Stimulated activated CD8-positive, alpha-beta memory T cell treated with anti-CD3 and anti-CD28 coated beads, Interleukin-4, amount 100 ng/mL, for 48 hours (primary cell): ENCODE data around the gene PDLIM4.

ENCODE experiments used
- DNase-seq: peaks from one replicate; pipeline ENCODE4 v3.0.0-alpha.2; 2020

The PDLIM4 gene

DNA sequence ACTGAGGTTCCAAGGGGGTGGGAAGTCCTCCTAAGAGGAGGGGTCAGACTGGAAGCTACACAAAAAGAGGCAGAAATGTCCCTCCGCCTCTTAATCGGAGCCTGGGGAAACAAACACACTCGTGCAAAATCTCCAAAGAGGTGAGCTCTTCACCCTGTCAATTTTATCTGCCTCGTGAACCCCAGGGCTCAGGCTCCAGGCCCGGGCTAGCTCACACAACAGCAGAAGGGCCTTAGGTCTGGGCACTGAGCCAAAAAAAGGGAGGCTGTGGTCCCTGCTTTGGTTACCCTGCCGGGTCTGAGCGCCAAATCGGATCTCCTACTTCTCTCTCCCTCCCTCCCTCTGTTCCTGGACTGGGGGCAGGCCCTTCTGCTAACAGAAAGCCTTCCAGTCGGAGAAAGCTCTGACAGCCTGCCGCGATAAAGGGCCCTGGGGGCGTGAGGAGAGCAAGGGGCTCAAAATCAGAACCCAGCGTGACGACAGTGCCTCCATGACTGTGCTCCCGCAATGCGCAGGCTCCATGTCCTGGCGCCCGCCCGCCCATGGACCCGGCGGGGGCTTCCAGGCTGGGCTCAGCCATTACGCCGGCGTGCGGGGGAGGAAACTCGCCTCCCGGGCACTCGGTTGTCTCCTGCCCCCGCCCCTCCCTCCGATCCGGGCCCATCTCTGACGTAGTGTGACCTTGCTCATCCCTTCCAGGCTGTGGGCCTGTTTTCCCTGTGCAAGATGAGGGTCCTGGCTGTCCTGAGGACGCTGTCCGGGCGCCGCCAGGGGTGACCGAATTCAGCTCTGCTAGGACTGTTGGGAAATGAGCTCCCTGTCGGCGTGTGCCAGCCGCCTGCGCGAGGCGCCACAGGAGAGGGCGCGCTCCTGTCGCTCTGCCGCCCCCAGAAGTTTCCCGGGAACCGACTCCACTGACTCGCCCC is 35.8 kb downstream of the PDLIM4 start:
- peak; percentile 89 for DNase-seq

GRCh38 chr5:132293992-132294727 is 36.7 kb downstream of the PDLIM4 start, which contains the start of gene SLC22A4:
TSS of gene SLC22A4 (plus strand) at chr5:132294394. CDS start at chr5:132294617, 223 bp downstream.
- DNase-seq = peak; percentile 92

- DNase-seq = peak; percentile 86
These were observed 37.4 kb downstream of the PDLIM4 start for GRCh38 chr5:132294728-132295504.

GRCh38 chr5:132295505-132296411 is 38.3 kb downstream of the PDLIM4 start:
- no peak for DNase-seq

- DNase-seq = no peak
These were observed 39.0 kb downstream of the PDLIM4 start for GRCh38 chr5:132296412-132297016.

DNA sequence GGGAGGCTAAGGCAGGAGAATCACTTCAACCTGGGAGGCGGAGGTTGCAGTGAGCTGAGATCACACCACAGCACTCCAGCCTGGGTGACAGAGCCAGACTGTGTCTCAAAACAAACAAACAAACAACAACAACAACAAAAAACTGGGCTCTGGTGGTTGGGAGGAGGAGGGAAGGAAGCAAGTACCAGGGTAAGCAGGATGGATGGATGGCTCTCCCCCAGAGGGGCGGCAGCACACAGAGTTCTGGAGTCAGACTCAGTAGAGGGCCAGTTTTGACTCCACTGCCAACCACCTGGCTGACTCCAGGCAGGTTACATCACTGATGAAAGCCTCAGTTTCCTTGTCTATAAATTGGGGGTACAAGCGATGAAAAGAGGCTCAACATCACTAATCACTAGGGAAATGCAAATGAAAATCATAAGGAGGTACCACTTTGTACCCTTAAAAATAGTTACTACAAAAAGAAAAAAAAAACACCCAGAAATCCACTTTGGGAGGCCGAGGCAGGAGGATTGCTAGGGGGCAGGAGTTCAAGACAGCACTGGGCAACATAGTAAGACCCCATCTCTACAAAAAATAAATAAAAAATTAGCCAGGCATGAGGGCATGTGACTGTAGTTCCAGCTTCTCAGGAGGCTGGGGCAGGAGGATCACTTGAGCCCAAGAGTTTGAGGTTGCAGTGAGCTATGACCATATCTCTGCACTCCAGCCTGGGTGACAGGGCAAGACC is 39.9 kb downstream of the PDLIM4 start:
- no peak for DNase-seq

DNA sequence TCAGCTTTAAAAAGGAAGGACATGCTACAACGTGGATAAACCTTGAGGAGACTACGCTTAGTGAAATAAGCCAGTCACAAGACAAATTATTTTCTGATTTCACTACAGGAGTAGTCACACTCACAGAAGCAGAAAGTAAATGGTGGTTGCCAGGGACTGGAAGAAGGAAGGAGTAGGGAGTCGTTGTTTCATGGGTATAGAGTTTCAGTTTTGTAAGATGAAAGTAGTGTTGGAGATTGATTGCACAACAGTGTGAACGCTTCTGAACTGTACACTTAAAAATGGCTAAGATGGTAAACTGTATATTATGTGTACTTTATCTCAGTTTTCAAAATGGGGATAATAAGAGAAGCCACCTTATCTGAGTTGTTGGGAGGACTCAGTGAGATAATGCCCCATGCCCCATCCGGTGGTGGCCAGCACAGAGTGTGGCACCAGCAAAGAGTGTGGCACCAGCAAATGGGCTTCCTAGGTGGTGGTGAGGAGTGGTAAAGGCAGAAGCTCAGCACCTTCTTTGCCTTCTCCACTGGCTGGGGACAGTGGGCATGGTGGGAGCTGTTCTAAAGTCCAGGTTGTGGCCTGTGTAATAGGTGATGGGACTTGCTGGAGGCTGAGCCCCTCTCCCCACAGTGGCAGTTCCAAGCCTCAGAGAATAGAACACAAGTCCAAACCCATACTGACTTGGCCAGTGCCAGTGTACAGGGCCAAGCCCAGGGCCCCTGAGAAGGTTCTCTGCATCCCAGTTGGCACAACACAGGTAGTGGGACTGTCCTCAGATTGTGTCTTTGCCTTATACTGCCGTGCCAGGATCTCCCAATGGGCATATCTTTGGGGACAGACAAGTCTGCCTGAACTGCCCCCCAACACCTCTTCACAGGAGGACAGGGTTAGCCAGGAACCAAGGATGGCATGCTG is 41.1 kb downstream of the PDLIM4 start:
- DNase-seq = no peak

DNA sequence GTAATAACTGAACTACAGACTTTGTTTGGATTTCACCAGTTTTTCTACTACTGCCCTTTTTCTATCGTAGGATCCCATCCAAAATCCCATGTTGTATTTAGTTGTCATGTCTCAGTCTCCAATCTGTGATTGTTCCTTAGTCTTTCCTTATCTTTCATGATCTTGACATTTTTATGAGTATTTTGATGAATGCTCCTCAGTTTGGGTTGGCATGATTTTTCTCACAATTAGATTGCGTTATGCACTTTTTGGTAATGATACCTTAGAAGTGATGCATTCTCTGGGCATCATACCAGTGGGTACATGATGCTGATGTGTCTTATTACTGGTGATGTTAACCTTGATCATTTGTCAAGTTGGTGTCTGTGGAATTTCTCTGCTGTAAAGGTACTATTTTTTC is 42.4 kb downstream of the PDLIM4 start:
- DNase-seq = no peak

DNA sequence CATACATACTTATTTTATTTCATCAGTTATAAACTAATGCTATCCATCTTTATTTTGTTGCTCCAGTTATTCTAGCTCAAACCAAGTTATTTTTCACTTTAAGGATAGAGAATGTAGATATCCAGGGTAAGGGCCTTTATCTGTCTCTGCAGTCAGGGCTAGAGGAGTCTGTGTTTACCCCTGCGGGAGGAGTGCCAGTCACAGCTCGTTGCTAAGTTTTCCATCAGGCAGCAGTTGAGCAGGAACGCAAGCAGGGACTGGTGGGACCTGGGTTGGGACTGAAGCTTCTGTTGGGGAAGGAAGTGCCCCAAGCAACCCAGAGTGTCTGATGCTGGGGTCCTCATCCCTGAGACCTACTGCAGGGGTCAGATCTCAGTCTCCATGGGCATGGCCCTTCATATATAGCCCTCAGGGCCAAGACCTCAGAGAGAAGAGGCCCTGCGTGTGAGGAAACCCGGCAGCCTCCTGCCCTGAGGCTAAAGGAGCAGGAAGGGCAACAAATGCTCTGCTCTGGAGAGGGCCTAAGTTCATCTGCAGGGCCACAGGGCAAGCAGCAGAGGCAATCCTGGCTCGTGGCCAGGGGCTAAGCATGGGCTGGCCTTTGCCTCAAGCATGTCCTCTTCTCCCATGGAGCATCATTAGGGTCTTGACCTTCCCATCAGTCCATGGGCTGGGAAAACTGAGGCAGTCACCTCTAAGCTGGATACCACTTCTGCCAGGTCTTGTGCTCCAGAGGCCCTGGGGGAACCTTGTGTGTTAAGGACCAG is 43.3 kb downstream of the PDLIM4 start:
- no peak for DNase-seq

- no peak for DNase-seq
These were observed 44.1 kb downstream of the PDLIM4 start for GRCh38 chr5:132301344-132302271.

DNA sequence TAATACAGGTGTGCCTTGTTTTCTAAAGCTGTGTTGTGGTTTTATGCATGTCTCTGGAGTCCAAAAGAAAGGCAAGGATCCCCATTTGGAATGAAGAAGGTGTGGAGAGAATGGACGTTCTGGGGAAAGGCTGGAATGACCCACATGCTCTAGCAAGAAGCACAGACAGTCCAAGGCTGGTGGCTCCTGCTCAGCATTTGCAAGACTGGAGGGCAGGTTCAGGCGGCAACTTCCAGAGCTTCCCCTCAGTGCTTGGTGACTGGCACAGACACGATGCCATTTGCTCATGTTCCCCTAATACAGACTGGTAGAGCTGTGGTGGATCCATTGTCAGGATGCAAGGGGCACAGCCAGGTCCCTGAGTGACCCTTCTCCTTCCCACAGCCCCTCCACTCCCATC is 44.9 kb downstream of the PDLIM4 start:
- no peak for DNase-seq

DNA sequence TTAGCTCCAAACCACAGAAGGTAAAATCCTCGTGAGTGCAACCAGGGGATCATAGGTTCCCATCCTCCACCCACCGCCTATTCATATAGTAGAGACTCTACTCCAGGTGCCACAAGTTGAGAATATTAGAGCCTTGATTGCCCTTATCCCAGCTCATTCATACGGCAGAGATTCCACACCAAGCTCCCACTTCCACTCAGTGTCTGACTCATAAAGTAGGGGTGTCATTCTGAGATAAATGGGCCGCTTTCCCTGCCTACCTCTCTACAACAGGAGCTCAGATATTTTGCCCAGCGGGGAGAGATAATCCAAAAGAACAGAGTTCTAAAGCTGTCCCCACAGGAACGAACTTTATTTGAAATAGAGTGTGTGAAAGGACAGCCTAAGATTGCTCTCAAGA is 46.1 kb downstream of the PDLIM4 start:
- no peak for DNase-seq

DNA sequence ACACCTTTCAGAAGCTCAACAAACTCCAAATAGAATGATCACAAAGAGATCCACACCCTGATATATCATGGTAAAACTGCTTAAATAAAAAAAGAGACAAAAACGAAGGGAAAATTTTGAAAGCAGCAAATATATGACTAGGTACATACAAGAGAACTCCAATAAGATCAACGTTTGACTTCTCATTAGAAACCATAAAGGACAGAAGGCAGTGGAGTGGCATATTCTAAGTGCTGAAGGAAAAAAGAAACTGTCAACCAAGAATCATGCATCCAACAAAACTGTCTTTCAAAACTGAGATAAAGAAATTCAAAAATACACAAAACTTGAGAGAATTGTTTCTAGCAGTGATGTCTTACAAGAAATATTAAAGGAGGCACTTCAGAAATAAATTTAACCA is 47.9 kb downstream of the PDLIM4 start:
- no peak for DNase-seq

DNA sequence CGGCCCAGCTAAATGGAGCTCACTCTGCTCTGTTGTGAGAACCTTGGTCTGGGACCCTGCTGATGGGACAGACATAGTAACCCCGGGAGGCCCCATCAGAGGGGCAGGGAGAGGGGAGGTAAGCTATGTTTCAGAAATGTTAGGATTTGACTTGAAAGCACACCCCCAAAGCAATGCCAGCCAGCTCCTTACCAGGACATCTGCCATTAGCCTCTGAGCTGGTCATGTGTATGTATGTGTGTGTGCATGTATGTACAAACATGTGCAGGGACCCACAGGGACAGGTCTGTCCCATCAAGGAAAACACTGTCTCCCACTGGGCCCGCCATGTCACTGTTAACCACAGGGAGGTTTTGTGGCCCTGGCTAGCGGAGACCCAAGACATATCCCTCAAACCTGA is 51.2 kb downstream of the PDLIM4 start:
- DNase-seq = no peak

DNA sequence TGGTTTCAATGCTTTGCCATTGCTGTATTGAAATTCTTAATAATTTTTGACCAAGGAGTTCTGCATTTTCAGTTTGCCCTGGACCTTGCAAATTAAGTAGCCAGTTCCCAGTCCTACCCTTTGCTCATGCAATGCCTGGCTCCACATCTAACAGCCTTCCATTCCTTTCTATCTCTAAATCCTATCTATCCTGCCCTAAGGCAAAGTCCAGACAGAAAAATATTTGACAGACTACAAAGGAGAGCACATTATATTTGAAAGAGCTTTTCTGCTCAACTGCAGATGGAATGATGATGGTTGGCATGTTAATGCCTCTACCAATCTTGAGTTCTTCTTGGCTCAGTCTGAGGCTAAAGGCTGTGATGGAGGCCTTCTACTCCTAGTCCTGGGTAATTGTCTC is 52.2 kb downstream of the PDLIM4 start:
- DNase-seq = no peak

DNA sequence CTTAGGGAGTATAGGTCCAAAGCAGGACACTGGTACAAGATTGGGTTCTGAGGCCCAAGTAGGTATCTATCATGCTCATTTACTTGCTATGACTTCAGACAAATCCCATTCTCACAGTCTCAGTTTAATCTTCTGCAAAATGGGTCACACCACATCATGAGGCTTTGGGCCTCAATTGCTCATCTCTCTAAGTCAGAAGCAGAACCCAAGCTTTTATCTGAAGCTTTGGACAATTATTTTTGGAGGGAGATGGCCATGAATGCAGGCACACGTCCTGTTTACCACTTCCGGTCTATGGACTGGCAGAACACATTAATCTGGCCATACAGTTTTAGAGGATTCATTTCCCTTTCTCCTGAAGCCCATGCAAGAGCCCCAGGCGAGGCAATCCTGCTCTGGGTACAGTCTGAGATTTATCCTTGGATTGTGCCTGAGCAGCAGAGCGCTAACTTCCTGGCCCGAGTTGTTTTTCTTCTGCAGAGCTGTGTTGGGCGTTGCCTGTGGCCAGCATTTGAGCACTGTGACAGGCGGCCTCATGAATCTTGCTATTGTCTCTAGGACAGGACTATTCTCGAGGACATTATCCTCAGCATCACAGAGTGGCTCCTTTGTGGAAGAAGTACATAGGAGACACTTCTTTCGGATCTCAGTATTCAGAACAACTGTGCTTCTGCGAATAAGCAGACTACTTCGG is 52.8 kb downstream of the PDLIM4 start:
- no peak for DNase-seq

DNA sequence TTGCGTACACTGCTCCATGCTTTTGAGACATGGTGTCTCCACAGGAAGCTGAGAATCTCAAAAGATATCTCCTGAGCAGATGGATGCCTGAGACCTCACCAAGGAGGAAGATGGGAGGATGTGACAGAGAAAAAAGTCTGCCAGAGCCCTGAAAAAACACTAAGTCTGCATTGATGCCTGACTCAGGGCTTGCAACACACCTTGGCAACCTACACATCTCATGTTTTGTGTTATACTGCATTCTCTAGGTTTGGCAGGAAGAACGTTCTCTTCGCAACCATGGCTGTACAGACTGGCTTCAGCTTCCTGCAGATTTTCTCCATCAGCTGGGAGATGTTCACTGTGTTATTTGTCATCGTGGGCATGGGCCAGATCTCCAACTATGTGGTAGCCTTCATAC is 55.9 kb downstream of the PDLIM4 start:
- no peak for DNase-seq
